ENCODE data around the gene TSGA10. TPM values are rescaled to one million over a fixed set of nuclear protein-coding genes. Genes with fewer than 3 reads are reported as not detected.

Gene TSGA10
- total and polyA plus RNA-seq, 2 donors (not counting 3 experiments of a cell fraction or from before 2014, with no cell fraction given) = 0.12 to 2.7 TPM

DNA sequence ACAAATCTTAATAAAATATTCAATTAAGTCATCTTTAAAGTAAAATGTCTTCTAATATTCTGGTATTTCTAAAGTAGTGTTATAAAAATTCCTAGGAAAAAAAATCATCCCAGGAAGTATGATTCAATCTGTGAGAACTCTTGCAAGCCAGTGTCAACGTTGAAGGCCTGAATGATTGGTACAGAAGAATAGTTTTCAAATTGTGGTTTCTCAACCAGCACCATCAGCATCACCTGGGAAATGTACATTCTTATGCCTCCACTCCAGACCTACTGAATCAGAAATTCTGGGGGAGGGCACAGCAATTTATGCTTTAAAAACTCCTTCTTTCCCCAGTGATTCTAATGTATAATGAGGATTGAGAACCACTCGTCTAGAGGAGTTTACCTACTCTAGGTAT, 75.5 kb downstream of the TSGA10 start:
- ChIA-PET CTCF (no interaction called here), POLR2A (no interaction called here)
- DNase-seq (ENCODE audit: low read depth, low spot score) (no peak), FAIRE-seq (no peak)
- no peaks in the 10 kb centered on the region for H3K9me1 ChIP-seq (replicated peaks; ENCODE audit: control insufficient read depth, extremely low read depth, insufficient read depth, low read length)
- no peak overlapping the region for H2AFZ ChIP-seq (ENCODE audit: low read depth, low read length)
- no peak overlapping the region for H3K4me2 ChIP-seq (ENCODE audit: insufficient read depth, low read length)
- BruUV-seq (replicated peaks) = no TSS peak
- H3K4me1 ChIP-seq (ENCODE audit: control insufficient read depth, extremely low read depth, insufficient read depth, low read length) = no peaks in the 10 kb centered on the region
- intact Hi-C loops (cut with micrococcal nuclease) = no loop called here
- no peaks in the 10 kb centered on the region for H3K79me2 ChIP-seq (ENCODE audit: control insufficient read depth, insufficient read depth, low read length)
- dilution Hi-C loops (cut with MboI; ENCODE audit: extremely low pct_ligation_motif_present, low sequenced_read_pairs) = no loop called here
- no peak overlapping the region for H3K27ac ChIP-seq (ENCODE audit: insufficient read depth, low read depth, low read length)
- H3K4me3 ChIP-seq (replicated peaks in 1 of 3; ENCODE audit: insufficient read depth in 1 of 3, low read depth in 1 of 3, low read length in 3 of 3) = no peak overlapping the region
- no peaks in the 10 kb centered on the region for H4K20me1 ChIP-seq (replicated peaks; ENCODE audit: control insufficient read depth, extremely low read depth, insufficient read depth, low read length)
- H3K27me3 ChIP-seq (ENCODE audit: control insufficient read depth in 2 of 2, insufficient read depth in 2 of 2, low read length in 2 of 2) = peaks cover 15% of the 10 kb centered on the region in 2 experiments
- H3K9me3 ChIP-seq (replicated peaks; ENCODE audit: control insufficient read depth, insufficient read depth, low read length) = no peaks in the 10 kb centered on the region
- H3K36me3 ChIP-seq (ENCODE audit: control insufficient read depth in 2 of 2, extremely low read depth in 1 of 2, insufficient read depth in 2 of 2, low read length in 2 of 2) = no peaks in the 10 kb centered on the region
- no peak overlapping the region for H3K9ac ChIP-seq (replicated peaks; ENCODE audit: extremely low read depth, insufficient read depth, low read length)
- TF ChIP-seq, protein P1, sequence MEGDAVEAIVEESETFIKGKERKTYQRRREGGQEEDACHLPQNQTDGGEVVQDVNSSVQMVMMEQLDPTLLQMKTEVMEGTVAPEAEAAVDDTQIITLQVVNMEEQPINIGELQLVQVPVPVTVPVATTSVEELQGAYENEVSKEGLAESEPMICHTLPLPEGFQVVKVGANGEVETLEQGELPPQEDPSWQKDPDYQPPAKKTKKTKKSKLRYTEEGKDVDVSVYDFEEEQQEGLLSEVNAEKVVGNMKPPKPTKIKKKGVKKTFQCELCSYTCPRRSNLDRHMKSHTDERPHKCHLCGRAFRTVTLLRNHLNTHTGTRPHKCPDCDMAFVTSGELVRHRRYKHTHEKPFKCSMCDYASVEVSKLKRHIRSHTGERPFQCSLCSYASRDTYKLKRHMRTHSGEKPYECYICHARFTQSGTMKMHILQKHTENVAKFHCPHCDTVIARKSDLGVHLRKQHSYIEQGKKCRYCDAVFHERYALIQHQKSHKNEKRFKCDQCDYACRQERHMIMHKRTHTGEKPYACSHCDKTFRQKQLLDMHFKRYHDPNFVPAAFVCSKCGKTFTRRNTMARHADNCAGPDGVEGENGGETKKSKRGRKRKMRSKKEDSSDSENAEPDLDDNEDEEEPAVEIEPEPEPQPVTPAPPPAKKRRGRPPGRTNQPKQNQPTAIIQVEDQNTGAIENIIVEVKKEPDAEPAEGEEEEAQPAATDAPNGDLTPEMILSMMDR (IDR thresholded peaks at IDR 0.05; ENCODE audit: extremely low read depth in 1 of 2, insufficient read depth in 1 of 2, low read depth in 1 of 2, low read length in 2 of 2) = no peak
- no peak for TF ChIP-seq MYC (IDR thresholded peaks at IDR 0.05; ENCODE audit: low read depth, low read length)
- no peak for TF ChIP-seq EZH2 (IDR thresholded peaks at IDR 0.05; ENCODE audit: borderline replicate concordance, low read depth, low read length, severe bottlenecking)
- TF ChIP-seq, protein P2, sequence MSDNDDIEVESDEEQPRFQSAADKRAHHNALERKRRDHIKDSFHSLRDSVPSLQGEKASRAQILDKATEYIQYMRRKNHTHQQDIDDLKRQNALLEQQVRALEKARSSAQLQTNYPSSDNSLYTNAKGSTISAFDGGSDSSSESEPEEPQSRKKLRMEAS (IDR thresholded peaks at IDR 0.05; ENCODE audit: insufficient read depth, insufficient read length) = no peak
- no peak for TF ChIP-seq GATA2 (IDR thresholded peaks at IDR 0.05; ENCODE audit: insufficient read depth, insufficient read length, low read depth, low read length)
- no peak for TF ChIP-seq POLR2A (IDR thresholded peaks at IDR 0.05; ENCODE audit: low read depth, low read length)
- TF ChIP-seq POLR2AphosphoS5 (IDR thresholded peaks at IDR 0.05; ENCODE audit: insufficient read depth, low read depth, low read length) = no peak
- TF ChIP-seq FOS (IDR thresholded peaks at IDR 0.05; ENCODE audit: borderline replicate concordance, insufficient read depth, low read length) = no peak

Measured in endothelial cell of umbilical vein (primary cell).